Measurements from ENCODE around the gene PTCH1. TPM values are rescaled to one million over a fixed set of nuclear protein-coding genes. Genes with fewer than 3 reads are reported as not detected.

Gene PTCH1
- polyA plus RNA-seq, 1 donor, result 25.3 TPM

DNA sequence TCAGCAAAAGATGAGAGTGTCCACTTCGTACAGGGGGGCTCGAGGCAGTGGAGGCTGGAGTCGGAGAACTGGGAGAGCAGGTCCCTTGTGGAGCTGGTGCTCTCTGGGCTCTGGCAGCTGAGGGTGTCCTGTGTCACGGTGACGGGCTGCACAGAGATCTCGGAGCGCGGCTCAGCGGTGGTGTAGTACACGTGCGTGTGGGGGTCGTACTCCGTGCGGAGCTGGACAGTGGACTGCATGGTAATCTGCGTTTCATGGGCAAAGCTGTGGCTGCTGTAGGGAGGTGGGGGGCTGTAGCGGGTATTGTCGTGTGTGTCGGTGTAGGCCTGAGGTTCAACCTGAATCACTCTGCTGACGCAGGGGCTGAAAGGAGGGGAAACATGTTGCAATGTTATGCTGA is 48.0 kb downstream of the PTCH1 start:
- no peaks in the 10 kb centered on the region for H3K27me3 ChIP-seq (ENCODE audit: control insufficient read depth, insufficient read depth, low read length)
- H3K4me3 ChIP-seq (ENCODE audit: low read length), result no peak overlapping the region
- no peak overlapping the region for H3K27ac ChIP-seq (ENCODE audit: low read length)
- DNase-seq, result no peak
- H3K4me1 ChIP-seq (ENCODE audit: control insufficient read depth, insufficient read depth, low read length), result no peaks in the 10 kb centered on the region
- no CpG with 5 or more reads among the region's 19 CpGs for WGBS (ENCODE audit: insufficient coverage, low lambda C conversion rate)
- H3K36me3 ChIP-seq (ENCODE audit: control insufficient read depth, insufficient read depth, low read length), result peaks cover 84% of the 10 kb centered on the region
- H3K9me3 ChIP-seq (ENCODE audit: control insufficient read depth, low read depth, low read length), result no peaks in the 10 kb centered on the region

DNA sequence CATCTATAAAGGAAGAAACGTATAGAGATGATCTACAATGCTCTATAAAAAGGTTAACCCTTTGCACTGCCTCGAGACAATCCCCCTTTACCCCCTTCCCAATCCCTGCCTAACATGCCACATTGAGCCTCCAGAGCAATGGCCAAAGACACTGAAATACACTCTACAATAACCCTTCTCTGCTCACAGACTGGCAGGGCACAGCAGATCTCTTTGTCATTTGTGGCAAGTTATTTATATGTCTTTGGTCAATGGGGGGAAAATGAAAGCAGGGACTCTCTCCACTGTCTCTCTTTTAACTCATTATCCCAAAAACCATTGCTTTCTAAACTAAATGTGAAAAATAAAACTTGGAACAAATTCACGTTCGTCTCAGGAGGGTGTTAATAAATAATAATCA is 51.7 kb downstream of the PTCH1 start:
- Histone ChIP-seq H3K4me1 (ENCODE audit: control insufficient read depth, insufficient read depth, low read length) (peaks cover 16% of the 10 kb centered on the region), H3K27me3 (ENCODE audit: control insufficient read depth, insufficient read depth, low read length) (no peaks in the 10 kb centered on the region), H3K27ac (ENCODE audit: low read length) (no peak overlapping the region), H3K36me3 (ENCODE audit: control insufficient read depth, insufficient read depth, low read length) (peaks cover 74% of the 10 kb centered on the region), H3K4me3 (ENCODE audit: low read length) (no peak overlapping the region), H3K9me3 (ENCODE audit: control insufficient read depth, low read depth, low read length) (no peaks in the 10 kb centered on the region)
- 80% methylated on average over 2 of the region's 4 CpGs for WGBS (ENCODE audit: insufficient coverage, low lambda C conversion rate)
- no peak for DNase-seq

DNA sequence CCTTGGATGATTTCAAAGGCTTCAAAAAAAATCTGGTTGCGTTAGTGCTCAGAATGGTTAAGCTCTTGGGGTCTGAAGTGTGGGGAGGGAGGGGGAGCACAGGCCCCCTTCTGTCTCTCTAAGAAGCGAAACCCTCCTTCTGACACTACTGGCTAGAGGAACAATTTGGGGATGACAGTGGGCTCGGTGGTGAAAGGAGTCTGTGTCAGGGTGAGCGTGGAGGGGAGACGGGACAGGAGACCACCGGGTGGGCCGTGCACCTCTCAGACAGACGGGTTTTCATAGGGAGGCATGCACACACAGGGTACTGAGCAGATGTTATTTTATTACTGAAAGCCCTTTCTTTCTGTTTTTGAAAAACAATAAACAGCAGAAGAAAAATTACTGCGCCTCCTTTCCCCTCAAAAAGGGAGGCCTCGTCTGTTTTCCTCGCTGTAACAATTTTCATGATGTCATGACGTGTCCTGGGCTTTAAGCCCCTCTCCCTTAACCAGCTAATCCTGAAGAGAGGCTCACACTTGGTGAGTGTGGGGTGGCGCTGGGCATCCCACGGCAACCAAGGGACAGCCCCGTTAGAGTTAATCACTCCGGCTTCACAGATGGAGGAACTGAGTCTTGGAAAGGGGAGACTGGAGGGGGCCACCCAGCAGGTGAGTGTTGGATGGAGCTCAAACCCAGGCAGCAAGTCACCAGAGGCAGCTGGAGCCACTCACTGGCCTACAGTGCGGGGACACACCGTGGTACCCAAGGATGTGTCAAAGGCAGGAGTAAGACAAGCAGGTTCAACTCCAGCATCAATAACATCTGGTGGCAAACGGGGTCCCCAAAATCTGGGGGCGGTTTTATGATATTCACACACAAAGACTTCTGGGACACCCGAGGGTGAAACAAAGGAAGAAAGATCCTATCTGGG is 53.4 kb downstream of the PTCH1 start:
- no peaks in the 10 kb centered on the region for H3K9me3 ChIP-seq (ENCODE audit: control insufficient read depth, low read depth, low read length)
- H3K27ac ChIP-seq (ENCODE audit: low read length), result peak overlapping the region; percentile 67
- H3K4me1 ChIP-seq (ENCODE audit: control insufficient read depth, insufficient read depth, low read length), result peaks cover 27% of the 10 kb centered on the region
- H3K36me3 ChIP-seq (ENCODE audit: control insufficient read depth, insufficient read depth, low read length), result peaks cover 74% of the 10 kb centered on the region
- no peak for DNase-seq
- no peak overlapping the region for H3K4me3 ChIP-seq (ENCODE audit: low read length)
- H3K27me3 ChIP-seq (ENCODE audit: control insufficient read depth, insufficient read depth, low read length), result no peaks in the 10 kb centered on the region
- WGBS (ENCODE audit: insufficient coverage, low lambda C conversion rate), result no CpG with 5 or more reads among the region's 21 CpGs

DNA sequence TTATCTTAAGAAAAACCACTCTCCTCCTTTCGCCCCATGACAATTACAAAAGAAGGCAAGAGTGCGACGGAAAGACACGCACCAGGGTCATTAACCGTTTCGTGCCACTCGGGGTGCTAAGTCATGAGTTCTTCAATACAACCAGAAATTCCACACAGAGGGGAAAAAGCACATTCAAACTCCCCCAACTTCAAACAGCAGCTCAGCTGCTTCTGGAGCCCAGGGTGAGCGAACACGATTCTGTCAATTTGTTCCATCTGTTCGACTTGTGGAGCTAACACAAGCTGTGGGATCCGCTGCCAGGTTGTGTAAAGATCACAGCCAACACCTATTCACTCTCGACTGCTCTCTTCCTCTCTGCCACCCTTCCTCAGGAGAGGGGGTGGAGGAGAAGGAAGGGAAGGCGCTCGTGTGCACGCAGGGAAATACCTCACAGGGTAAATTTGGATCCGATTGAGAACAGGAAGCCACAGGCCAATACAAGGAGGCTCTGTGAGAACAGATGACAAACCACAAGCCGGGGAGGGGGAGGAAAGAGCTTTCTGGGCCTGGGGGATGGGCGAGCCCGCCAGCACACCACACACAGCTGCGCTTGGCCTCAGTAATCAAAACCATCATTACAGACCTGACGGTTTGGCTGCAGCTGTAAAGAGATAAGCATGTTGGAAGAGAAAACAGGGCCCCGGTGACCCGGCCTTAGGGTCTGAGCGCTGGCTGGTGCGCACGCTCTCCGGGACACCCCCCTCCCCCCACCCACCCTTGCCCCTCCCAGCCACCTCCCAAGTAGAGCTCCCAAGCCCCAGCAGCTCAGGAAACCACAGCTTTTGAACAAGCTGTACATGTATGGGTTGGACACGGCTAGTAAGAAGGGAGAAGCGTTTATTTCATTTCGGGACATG is 54.3 kb downstream of the PTCH1 start:
- Histone ChIP-seq H3K36me3 (ENCODE audit: control insufficient read depth, insufficient read depth, low read length) (peaks cover 76% of the 10 kb centered on the region), H3K9me3 (ENCODE audit: control insufficient read depth, low read depth, low read length) (no peaks in the 10 kb centered on the region), H3K4me1 (ENCODE audit: control insufficient read depth, insufficient read depth, low read length) (peaks cover 27% of the 10 kb centered on the region), H3K4me3 (ENCODE audit: low read length) (no peak overlapping the region), H3K27ac (ENCODE audit: low read length) (peak overlapping the region; percentile 67), H3K27me3 (ENCODE audit: control insufficient read depth, insufficient read depth, low read length) (no peaks in the 10 kb centered on the region)
- DNase-seq, result peak; percentile 61 to 81
- 20% methylated on average over 2 of the region's 30 CpGs for WGBS (ENCODE audit: insufficient coverage, low lambda C conversion rate)

DNA sequence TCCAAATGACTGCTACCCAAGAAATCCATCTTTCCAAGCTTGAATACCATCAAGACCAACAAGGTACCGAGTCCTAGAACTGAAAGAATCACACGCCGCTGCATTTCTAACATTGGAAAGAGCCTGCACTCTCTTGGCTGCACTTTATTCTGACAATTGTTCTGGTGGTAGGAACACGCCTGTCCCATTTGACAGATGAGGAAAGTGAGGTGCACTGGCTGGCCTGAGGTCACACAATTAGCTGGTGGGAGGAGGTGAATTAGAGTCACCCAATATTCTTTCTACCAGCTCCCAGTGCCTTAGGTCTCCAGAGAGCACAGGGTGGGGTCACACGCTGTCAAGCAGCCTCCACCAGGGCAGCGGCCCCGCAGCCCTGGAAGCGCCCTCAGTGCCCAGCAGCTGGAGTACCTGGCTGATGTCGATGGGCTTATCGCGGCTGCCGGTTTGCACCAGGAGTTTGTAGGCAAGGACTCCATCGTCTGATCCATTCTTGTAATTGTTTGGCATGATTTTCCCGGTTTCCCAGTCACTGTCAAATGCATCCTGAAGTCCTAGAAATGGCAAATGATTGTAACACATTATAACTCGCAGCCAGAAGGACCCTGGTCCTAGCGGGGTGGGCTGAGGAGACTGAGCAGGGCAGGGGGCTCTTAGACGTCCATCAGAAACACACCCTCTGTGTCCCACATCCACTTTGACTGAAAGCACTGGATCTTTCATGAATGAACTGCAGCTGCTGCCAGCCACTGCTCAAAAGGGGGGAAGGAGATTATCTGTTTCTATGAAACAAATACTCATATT is 55.1 kb downstream of the PTCH1 start:
- Histone ChIP-seq H3K27me3 (ENCODE audit: control insufficient read depth, insufficient read depth, low read length) (no peaks in the 10 kb centered on the region), H3K27ac (ENCODE audit: low read length) (peak overlapping the region; percentile 67), H3K4me1 (ENCODE audit: control insufficient read depth, insufficient read depth, low read length) (peaks cover 27% of the 10 kb centered on the region), H3K36me3 (ENCODE audit: control insufficient read depth, insufficient read depth, low read length) (peaks cover 72% of the 10 kb centered on the region), H3K9me3 (ENCODE audit: control insufficient read depth, low read depth, low read length) (no peaks in the 10 kb centered on the region), H3K4me3 (ENCODE audit: low read length) (no peak overlapping the region)
- WGBS (ENCODE audit: insufficient coverage, low lambda C conversion rate), result no CpG with 5 or more reads among the region's 17 CpGs
- DNase-seq, result no peak

DNA sequence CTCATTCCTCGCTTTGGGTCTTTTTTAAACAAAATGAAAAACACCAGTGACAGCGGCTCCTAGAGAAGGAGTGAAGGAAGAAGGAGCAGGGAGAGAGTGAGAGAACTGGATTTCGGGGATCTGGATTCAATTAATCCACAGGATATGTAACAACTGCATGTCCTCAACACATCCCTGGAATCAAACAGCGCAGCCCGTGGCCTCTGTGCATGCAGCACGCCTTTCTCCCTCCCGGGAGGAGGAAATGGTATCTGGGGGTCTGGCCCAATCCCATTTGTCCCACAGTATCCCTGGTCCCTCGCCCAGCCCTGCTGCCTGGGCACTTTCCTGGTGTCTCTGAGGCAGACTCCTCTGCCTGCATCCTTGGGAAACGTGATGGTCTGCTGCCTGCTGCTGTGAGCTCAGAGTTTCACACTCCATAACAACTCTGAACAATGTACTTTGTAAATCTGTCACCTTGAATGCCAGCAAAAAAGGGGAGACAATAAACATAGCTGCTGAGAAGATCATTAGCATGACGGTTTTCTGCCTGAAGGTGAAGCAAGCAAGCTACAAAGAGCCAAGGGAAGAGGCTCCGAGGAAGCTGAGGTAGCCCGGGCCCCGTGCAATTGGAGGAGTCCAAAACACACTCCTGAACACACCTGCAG is 56.1 kb downstream of the PTCH1 start:
- H3K36me3 ChIP-seq (ENCODE audit: control insufficient read depth, insufficient read depth, low read length), result peaks cover 77% of the 10 kb centered on the region
- DNase-seq, result peak in 1 of 2 donors; percentile 32
- H3K4me1 ChIP-seq (ENCODE audit: control insufficient read depth, insufficient read depth, low read length), result peaks cover 27% of the 10 kb centered on the region

DNA sequence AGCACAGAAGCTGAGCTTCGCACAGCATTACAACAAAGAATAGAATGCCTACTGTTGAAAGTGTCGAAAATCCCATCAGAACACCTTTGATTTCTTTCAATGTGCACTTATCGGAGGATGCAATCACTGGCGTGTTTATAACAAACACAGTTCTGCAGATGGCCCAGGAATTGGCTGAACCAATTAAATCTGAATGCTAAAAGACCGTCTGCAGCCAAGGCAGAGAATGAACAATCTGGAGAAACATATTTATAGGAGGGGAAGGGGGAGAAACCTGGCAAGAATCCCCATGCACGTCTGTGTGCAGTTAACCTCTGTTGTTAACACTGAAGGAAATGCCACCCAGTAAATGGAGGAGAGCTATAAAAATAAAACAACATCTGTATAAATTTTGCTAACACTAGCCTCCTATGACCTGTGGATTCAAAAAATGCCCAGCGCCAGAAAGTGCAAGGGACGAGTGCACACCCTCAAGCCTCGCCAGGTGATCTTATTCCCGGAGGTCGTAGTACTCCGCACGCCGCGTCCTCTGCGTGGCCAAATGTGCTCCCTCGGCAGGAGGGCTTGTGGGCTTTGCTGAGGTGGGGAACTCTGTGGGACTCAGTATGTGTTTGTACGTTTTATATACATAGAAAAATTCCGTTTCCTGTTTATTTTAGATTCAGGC is 56.8 kb downstream of the PTCH1 start:
- 88% methylated on average over 7 of the region's 19 CpGs for WGBS (ENCODE audit: insufficient coverage, low lambda C conversion rate)
- Histone ChIP-seq H3K9me3 (ENCODE audit: control insufficient read depth, low read depth, low read length) (no peaks in the 10 kb centered on the region), H3K36me3 (ENCODE audit: control insufficient read depth, insufficient read depth, low read length) (peaks cover 77% of the 10 kb centered on the region), H3K27ac (ENCODE audit: low read length) (peak overlapping the region; percentile 48), H3K4me3 (ENCODE audit: low read length) (no peak overlapping the region), H3K4me1 (ENCODE audit: control insufficient read depth, insufficient read depth, low read length) (peaks cover 27% of the 10 kb centered on the region), H3K27me3 (ENCODE audit: control insufficient read depth, insufficient read depth, low read length) (no peaks in the 10 kb centered on the region)
- DNase-seq, result peak in 1 of 2 donors; percentile 15

More for the DNA sequence above, 56.1 kb downstream of the PTCH1 start:
- 94% methylated on average over 3 of the region's 13 CpGs for WGBS (ENCODE audit: insufficient coverage, low lambda C conversion rate)
- no peak overlapping the region for H3K4me3 ChIP-seq (ENCODE audit: low read length)
- H3K27me3 ChIP-seq (ENCODE audit: control insufficient read depth, insufficient read depth, low read length), result no peaks in the 10 kb centered on the region
- H3K9me3 ChIP-seq (ENCODE audit: control insufficient read depth, low read depth, low read length), result no peaks in the 10 kb centered on the region
- peak overlapping the region; percentile 48 for H3K27ac ChIP-seq (ENCODE audit: low read length)

DNA sequence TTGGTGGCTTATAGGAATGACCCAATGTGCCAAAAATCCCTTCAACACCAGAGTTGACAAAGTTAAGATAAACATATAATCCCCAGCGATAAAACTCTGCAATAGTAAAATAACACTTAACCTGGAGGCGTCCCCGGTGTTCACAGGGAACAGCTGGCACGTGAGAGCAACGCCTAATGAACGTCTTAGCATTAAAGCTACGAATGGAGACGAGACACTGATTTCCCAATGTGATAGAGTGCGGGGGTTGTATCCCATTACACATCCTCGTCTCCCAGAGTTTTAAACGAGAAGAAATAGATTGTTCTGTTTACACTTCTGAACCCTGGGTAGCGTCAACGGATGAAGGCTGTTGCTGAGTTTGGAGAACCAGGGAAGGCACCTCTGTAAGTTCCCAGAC is 57.6 kb downstream of the PTCH1 start:
- peaks cover 27% of the 10 kb centered on the region for H3K4me1 ChIP-seq (ENCODE audit: control insufficient read depth, insufficient read depth, low read length)
- no peak overlapping the region for H3K4me3 ChIP-seq (ENCODE audit: low read length)
- H3K9me3 ChIP-seq (ENCODE audit: control insufficient read depth, low read depth, low read length), result no peaks in the 10 kb centered on the region
- H3K27ac ChIP-seq (ENCODE audit: low read length), result peak overlapping the region; percentile 36
- no peaks in the 10 kb centered on the region for H3K27me3 ChIP-seq (ENCODE audit: control insufficient read depth, insufficient read depth, low read length)
- no peak for DNase-seq
- WGBS (ENCODE audit: insufficient coverage, low lambda C conversion rate), result no CpG with 5 or more reads among the region's 13 CpGs
- H3K36me3 ChIP-seq (ENCODE audit: control insufficient read depth, insufficient read depth, low read length), result peaks cover 74% of the 10 kb centered on the region

DNA sequence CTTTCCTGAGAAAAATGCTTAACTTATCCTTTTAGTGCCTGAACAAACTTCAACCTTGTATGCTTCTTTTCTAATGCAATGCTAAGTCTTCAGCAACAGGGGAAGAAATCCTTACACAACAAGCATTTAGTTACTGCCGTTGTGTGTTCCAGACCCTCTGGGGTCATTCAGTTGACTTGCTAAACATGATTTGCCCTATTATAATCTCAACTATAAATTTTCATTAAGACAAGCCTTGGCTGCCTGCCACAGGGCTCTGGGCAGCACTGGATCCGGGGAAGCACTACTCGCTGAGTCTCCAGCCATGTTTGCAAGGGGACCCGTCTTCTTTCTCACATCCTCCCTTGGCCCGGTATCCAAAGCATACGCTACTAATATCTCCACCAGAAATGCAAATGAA is 58.1 kb downstream of the PTCH1 start:
- H3K9me3 ChIP-seq (ENCODE audit: control insufficient read depth, low read depth, low read length), result no peaks in the 10 kb centered on the region
- H3K27me3 ChIP-seq (ENCODE audit: control insufficient read depth, insufficient read depth, low read length), result no peaks in the 10 kb centered on the region
- peak overlapping the region; percentile 36 for H3K27ac ChIP-seq (ENCODE audit: low read length)
- H3K36me3 ChIP-seq (ENCODE audit: control insufficient read depth, insufficient read depth, low read length), result peaks cover 74% of the 10 kb centered on the region
- DNase-seq, result peak in 1 of 2 donors; percentile 35
- H3K4me3 ChIP-seq (ENCODE audit: low read length), result no peak overlapping the region
- peaks cover 26% of the 10 kb centered on the region for H3K4me1 ChIP-seq (ENCODE audit: control insufficient read depth, insufficient read depth, low read length)
- 83% methylated on average over 1 of the region's 6 CpGs for WGBS (ENCODE audit: insufficient coverage, low lambda C conversion rate)

All from large intestine (tissue), 3 donors.